K562 (cell line): ENCODE data around the gene PSMC3IP. TPM values are rescaled to one million over a fixed set of nuclear protein-coding genes. Genes with fewer than 3 reads are reported as not detected.

Source experiments
- polyA plus RNA-seq, 8 experiments: library from polyadenylated mRNA; depleted of rRNA in 4 of 8; stranded (reverse) in 5 of 8; unstranded in 3 of 8; fragments of >200 nt; fragmentation: Nextera tagmentation in 2 of 8; fragmentation: Illumina TruSeq in 1 of 8; extraction: Ambion mirVana in 2 of 8; extraction: Trizol in 1 of 8; gene quantifications; 2 replicates each; pipeline versions ENCODE4 v1.2.1 to v1.2.3, GENCODE V29; 2011 to 2014; ENCODE audit warnings: inconsistent platforms in 1 of 8, missing spikeins in 1 of 8
- total RNA-seq, 7 experiments: library from RNA; depleted of rRNA in 6 of 7; stranded (reverse); fragments of >200 nt in 6 of 7; fragmentation: Illumina TruSeq in 2 of 7; extraction: Trizol in 2 of 7; gene quantifications; 2 replicates each; pipeline versions ENCODE4 v1.2.1 to v1.2.3, GENCODE V29; 2011 to 2021; ENCODE audit warnings: low replicate concordance in 1 of 7

The PSMC3IP gene
- total and polyA plus RNA-seq, 9 of the 15 experiments (the other 6 are each of a cell fraction or from before 2014, with no cell fraction given): 13.8 to 65.6 (median 32.8) TPM

Other genes starting within 250 kb of the PSMC3IP start
Only the 7 nearest of the 20 such genes appear.
- 13.9 and 14.0 TPM in 2 replicates for gene NAGLU, start 41.5 kb downstream of the PSMC3IP start, total RNA-seq (2014; rRNA removed)
- gene NAGLU, start 41.5 kb downstream of the PSMC3IP start, total RNA-seq (2014; rRNA removed; fragmentation: Illumina TruSeq; extraction: Trizol): 2.6 and 3.6 TPM in 2 replicates
- gene NAGLU, start 41.5 kb downstream of the PSMC3IP start, total RNA-seq (2015; rRNA removed; fragmentation: Illumina TruSeq; extraction: Trizol): 9.3 and 10.7 TPM in 2 replicates
- 18.0 and 21.5 TPM in 2 replicates for gene NAGLU, start 41.5 kb downstream of the PSMC3IP start, total RNA-seq (2021)
- gene NAGLU, start 41.5 kb downstream of the PSMC3IP start, polyA plus RNA-seq (2011; rRNA removed): 8.5 and 8.6 TPM in 2 replicates
- gene NAGLU, start 41.5 kb downstream of the PSMC3IP start, polyA plus RNA-seq (2014; fragmentation: Illumina TruSeq; extraction: Trizol): 6.2 and 12.7 TPM in 2 replicates
- under 1 TPM; 0.04 to 0.21 TPM for gene NAGLU, start 41.5 kb downstream of the PSMC3IP start, polyA plus RNA-seq (2014; fragmentation: Nextera tagmentation; extraction: Ambion mirVana)
- 17.2 and 20.8 TPM in 2 replicates for gene NAGLU, start 41.5 kb downstream of the PSMC3IP start, polyA plus RNA-seq (2014; rRNA removed)
- gene HSD17B1, start 24.8 kb downstream of the PSMC3IP start, total RNA-seq (2014; rRNA removed): 21.1 and 25.0 TPM in 2 replicates
- gene HSD17B1, start 24.8 kb downstream of the PSMC3IP start, total RNA-seq (2014; rRNA removed; fragmentation: Illumina TruSeq; extraction: Trizol): 1.1 and 1.3 TPM in 2 replicates
- 6.7 and 7.1 TPM in 2 replicates for gene HSD17B1, start 24.8 kb downstream of the PSMC3IP start, total RNA-seq (2015; rRNA removed; fragmentation: Illumina TruSeq; extraction: Trizol)
- 12.9 and 13.9 TPM in 2 replicates for gene HSD17B1, start 24.8 kb downstream of the PSMC3IP start, total RNA-seq (2021)
- gene HSD17B1, start 24.8 kb downstream of the PSMC3IP start, polyA plus RNA-seq (2011; rRNA removed): 3.6 and 5.3 TPM in 2 replicates
- gene HSD17B1, start 24.8 kb downstream of the PSMC3IP start, polyA plus RNA-seq (2014; fragmentation: Illumina TruSeq; extraction: Trizol): 1.6 and 7.0 TPM in 2 replicates
- gene HSD17B1, start 24.8 kb downstream of the PSMC3IP start, polyA plus RNA-seq (2014; fragmentation: Nextera tagmentation; extraction: Ambion mirVana): under 1 TPM; 0.55 to 0.73 TPM
- gene HSD17B1, start 24.8 kb downstream of the PSMC3IP start, polyA plus RNA-seq (2014; rRNA removed): 17.0 and 17.3 TPM in 2 replicates
- gene COASY, start 15.6 kb downstream of the PSMC3IP start, total RNA-seq (2014; rRNA removed): 43.5 and 62.9 TPM in 2 replicates
- gene COASY, start 15.6 kb downstream of the PSMC3IP start, total RNA-seq (2014; rRNA removed; fragmentation: Illumina TruSeq; extraction: Trizol): 33.3 and 43.2 TPM in 2 replicates
- gene COASY, start 15.6 kb downstream of the PSMC3IP start, total RNA-seq (2015; rRNA removed; fragmentation: Illumina TruSeq; extraction: Trizol): 25.4 and 32.0 TPM in 2 replicates
- 167 and 175 TPM in 2 replicates for gene COASY, start 15.6 kb downstream of the PSMC3IP start, total RNA-seq (2021)
- gene COASY, start 15.6 kb downstream of the PSMC3IP start, polyA plus RNA-seq (2011; rRNA removed): 38.7 and 58.6 TPM in 2 replicates
- gene COASY, start 15.6 kb downstream of the PSMC3IP start, polyA plus RNA-seq (2014; fragmentation: Illumina TruSeq; extraction: Trizol): 99.8 and 139 TPM in 2 replicates
- 10 to 100 TPM; 62.3 to 80.6 TPM for gene COASY, start 15.6 kb downstream of the PSMC3IP start, polyA plus RNA-seq (2014; fragmentation: Nextera tagmentation; extraction: Ambion mirVana)
- gene COASY, start 15.6 kb downstream of the PSMC3IP start, polyA plus RNA-seq (2014; rRNA removed): 80.5 and 95.2 TPM in 2 replicates
- gene MLX, start 10.6 kb downstream of the PSMC3IP start, total RNA-seq (2014; rRNA removed): 42.9 and 51.6 TPM in 2 replicates
- gene MLX, start 10.6 kb downstream of the PSMC3IP start, total RNA-seq (2014; rRNA removed; fragmentation: Illumina TruSeq; extraction: Trizol): 41.2 and 45.4 TPM in 2 replicates
- gene MLX, start 10.6 kb downstream of the PSMC3IP start, total RNA-seq (2015; rRNA removed; fragmentation: Illumina TruSeq; extraction: Trizol): 47.6 and 48.6 TPM in 2 replicates
- 50.0 and 55.1 TPM in 2 replicates for gene MLX, start 10.6 kb downstream of the PSMC3IP start, total RNA-seq (2021)
- 41.8 and 58.9 TPM in 2 replicates for gene MLX, start 10.6 kb downstream of the PSMC3IP start, polyA plus RNA-seq (2011; rRNA removed)
- 71.5 and 84.2 TPM in 2 replicates for gene MLX, start 10.6 kb downstream of the PSMC3IP start, polyA plus RNA-seq (2014; fragmentation: Illumina TruSeq; extraction: Trizol)
- gene MLX, start 10.6 kb downstream of the PSMC3IP start, polyA plus RNA-seq (2014; fragmentation: Nextera tagmentation; extraction: Ambion mirVana): 100 to 1,000 TPM in 1 of 2 experiments, 10 to 100 TPM in 1; 82.7 to 100 TPM
- gene MLX, start 10.6 kb downstream of the PSMC3IP start, polyA plus RNA-seq (2014; rRNA removed): 71.3 and 82.0 TPM in 2 replicates
- 16.9 and 23.5 TPM in 2 replicates for gene RETREG3, start 31.6 kb upstream of the PSMC3IP start, total RNA-seq (2014; rRNA removed)
- 25.6 and 26.4 TPM in 2 replicates for gene RETREG3, start 31.6 kb upstream of the PSMC3IP start, total RNA-seq (2014; rRNA removed; fragmentation: Illumina TruSeq; extraction: Trizol)
- 19.6 and 20.9 TPM in 2 replicates for gene RETREG3, start 31.6 kb upstream of the PSMC3IP start, total RNA-seq (2015; rRNA removed; fragmentation: Illumina TruSeq; extraction: Trizol)
- gene RETREG3, start 31.6 kb upstream of the PSMC3IP start, total RNA-seq (2021): 35.7 and 39.0 TPM in 2 replicates
- gene RETREG3, start 31.6 kb upstream of the PSMC3IP start, polyA plus RNA-seq (2011; rRNA removed): 23.9 and 24.5 TPM in 2 replicates
- gene RETREG3, start 31.6 kb upstream of the PSMC3IP start, polyA plus RNA-seq (2014; fragmentation: Illumina TruSeq; extraction: Trizol): 16.5 and 17.4 TPM in 2 replicates
- 1 to 10 TPM; 4.1 to 5.3 TPM for gene RETREG3, start 31.6 kb upstream of the PSMC3IP start, polyA plus RNA-seq (2014; fragmentation: Nextera tagmentation; extraction: Ambion mirVana)
- 14.2 and 14.6 TPM in 2 replicates for gene RETREG3, start 31.6 kb upstream of the PSMC3IP start, polyA plus RNA-seq (2014; rRNA removed)
- 89.5 and 116 TPM in 2 replicates for gene TUBG1, start 32.0 kb upstream of the PSMC3IP start, total RNA-seq (2014; rRNA removed)
- 33.7 and 40.1 TPM in 2 replicates for gene TUBG1, start 32.0 kb upstream of the PSMC3IP start, total RNA-seq (2014; rRNA removed; fragmentation: Illumina TruSeq; extraction: Trizol)
- gene TUBG1, start 32.0 kb upstream of the PSMC3IP start, total RNA-seq (2015; rRNA removed; fragmentation: Illumina TruSeq; extraction: Trizol): 64.4 and 65.4 TPM in 2 replicates
- 115 and 117 TPM in 2 replicates for gene TUBG1, start 32.0 kb upstream of the PSMC3IP start, total RNA-seq (2021)
- 46.1 and 46.9 TPM in 2 replicates for gene TUBG1, start 32.0 kb upstream of the PSMC3IP start, polyA plus RNA-seq (2011; rRNA removed)
- gene TUBG1, start 32.0 kb upstream of the PSMC3IP start, polyA plus RNA-seq (2014; fragmentation: Illumina TruSeq; extraction: Trizol): 147 and 163 TPM in 2 replicates
- gene TUBG1, start 32.0 kb upstream of the PSMC3IP start, polyA plus RNA-seq (2014; fragmentation: Nextera tagmentation; extraction: Ambion mirVana): 10 to 100 TPM; 33.1 to 66.0 TPM
- 68.3 and 77.8 TPM in 2 replicates for gene TUBG1, start 32.0 kb upstream of the PSMC3IP start, polyA plus RNA-seq (2014; rRNA removed)
- 0.09 and 0.12 TPM in 2 replicates for gene TUBG2, start 81.6 kb upstream of the PSMC3IP start, total RNA-seq (2014; rRNA removed)
- gene TUBG2, start 81.6 kb upstream of the PSMC3IP start, total RNA-seq (2014; rRNA removed; fragmentation: Illumina TruSeq; extraction: Trizol): not detected in 2 replicates
- gene TUBG2, start 81.6 kb upstream of the PSMC3IP start, total RNA-seq (2015; rRNA removed; fragmentation: Illumina TruSeq; extraction: Trizol): 0.26 and 0.29 TPM in 2 replicates
- gene TUBG2, start 81.6 kb upstream of the PSMC3IP start, total RNA-seq (2021): 0.78 and 0.80 TPM in 2 replicates
- 0.21 and 0.37 TPM in 2 replicates for gene TUBG2, start 81.6 kb upstream of the PSMC3IP start, polyA plus RNA-seq (2011; rRNA removed)
- gene TUBG2, start 81.6 kb upstream of the PSMC3IP start, polyA plus RNA-seq (2014; fragmentation: Illumina TruSeq; extraction: Trizol): 0.24 and 0.35 TPM in 2 replicates
- under 1 TPM; 0.15 to 0.34 TPM for gene TUBG2, start 81.6 kb upstream of the PSMC3IP start, polyA plus RNA-seq (2014; fragmentation: Nextera tagmentation; extraction: Ambion mirVana)
- gene TUBG2, start 81.6 kb upstream of the PSMC3IP start, polyA plus RNA-seq (2014; rRNA removed): not detected in 2 replicates